Islet precursor cell (in vitro differentiated cells): Measurements from ENCODE around the gene GNMT.
"Not testable (repeated sequence)": the region's sequence is repeated elsewhere in the genome, so short reads cannot be mapped to it uniquely, and the experiment has no call there.

Experiments
- DNase-seq: peaks from one replicate; pipeline ENCODE4 v3.0.0-alpha.2; 2018

GNMT gene

DNA sequence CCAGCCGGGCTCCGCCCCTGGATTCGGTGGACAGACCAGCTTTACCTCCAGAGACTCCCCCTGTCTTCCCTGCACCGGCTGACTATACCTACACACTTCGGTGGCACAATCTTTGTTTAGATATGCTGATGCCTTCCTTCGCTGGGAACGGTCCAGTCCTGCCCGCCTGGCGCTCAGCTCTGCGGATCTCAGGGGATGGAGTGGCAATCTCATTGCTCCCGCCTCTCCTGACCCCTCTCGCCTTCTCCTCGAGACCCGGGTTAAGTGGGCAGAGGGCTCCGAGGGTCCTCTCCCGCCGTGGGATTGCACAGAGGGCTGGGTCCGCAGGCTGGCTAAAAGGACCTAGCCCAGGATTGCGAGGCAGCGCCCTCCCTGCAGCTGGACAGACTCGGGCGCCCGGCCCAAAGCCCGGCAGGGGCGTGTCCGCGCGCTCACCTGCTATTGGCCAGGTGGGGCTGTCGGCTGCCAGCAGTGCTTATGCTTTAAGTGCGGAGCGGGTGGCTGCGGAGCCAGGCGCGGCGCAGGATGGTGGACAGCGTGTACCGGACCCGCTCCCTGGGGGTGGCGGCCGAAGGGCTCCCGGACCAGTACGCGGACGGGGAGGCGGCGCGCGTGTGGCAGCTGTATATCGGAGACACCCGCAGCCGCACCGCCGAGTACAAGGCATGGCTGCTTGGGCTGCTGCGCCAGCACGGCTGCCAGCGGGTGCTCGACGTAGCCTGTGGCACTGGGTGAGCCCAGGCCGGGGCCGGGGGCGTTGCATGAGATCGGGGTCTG lies at the start of gene GNMT:
GNMT (plus strand) TSS at position 512 of the 777 bp plus-strand sequence; CDS start at position 526, 14 bp downstream.
- DNase-seq, result peak; percentile 91

DNA sequence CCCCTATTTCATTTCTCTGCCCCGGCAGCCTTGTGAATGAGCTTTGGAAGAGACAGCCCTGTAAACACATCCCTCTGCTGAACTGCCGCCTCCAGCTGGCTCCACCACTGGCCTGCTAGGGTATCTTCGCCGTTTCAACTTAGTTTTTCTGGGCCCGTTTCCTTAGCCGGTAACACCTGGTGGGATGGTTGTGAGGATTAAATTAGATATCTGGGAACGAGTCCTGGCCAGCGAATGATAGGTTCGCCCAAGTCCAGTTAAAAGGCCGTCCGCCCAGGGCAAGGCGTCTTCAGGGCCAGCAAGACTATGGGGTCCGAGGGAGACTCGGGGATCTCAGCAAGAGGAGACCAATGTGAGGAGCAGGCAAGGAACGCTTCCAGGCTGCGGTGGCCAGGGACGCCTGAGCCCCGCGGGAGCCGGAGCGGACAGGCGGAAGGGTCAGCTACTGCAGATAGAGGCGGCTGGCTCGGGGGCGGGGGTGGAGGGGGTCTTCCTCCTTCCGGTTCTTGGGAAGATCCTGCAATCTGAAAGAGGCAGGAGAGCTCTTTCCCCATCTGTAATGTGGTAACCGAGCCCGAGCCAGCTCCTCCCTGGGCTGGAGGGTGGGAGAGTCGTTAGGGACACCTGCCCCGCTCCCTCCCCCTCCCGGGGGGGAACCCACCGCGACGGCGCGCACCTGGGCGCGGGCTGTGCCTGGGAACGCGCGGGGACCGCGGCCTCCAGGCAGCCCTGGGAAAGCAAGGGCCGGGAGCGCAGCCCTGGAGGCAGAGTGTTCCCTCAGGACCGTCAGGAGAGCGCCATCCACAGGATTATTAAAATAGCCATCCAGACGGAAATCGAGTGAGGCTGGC lies 49.2 kb upstream of the GNMT start:
- DNase-seq, result peak; percentile 84

DNA sequence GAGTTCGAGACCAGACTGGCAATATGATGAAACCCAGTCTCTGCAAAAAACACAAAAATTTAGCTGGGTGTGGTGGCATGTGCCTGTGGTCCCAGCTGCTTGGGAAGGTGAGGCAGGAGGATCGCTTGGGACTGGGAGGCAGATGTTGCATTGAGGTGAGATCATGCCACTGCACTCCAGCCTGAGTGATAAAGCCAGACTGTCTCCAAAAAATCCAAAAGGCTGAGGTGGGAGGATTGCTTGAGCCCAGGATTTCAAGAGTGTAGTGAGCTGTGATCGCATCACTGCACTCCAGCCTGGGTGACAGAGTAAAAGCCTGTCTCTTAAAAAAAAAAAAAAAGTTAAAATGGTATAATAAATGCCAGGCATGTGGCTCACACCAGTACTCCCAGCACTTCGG lies 46.0 kb upstream of the GNMT start:
- no peak for DNase-seq

DNA sequence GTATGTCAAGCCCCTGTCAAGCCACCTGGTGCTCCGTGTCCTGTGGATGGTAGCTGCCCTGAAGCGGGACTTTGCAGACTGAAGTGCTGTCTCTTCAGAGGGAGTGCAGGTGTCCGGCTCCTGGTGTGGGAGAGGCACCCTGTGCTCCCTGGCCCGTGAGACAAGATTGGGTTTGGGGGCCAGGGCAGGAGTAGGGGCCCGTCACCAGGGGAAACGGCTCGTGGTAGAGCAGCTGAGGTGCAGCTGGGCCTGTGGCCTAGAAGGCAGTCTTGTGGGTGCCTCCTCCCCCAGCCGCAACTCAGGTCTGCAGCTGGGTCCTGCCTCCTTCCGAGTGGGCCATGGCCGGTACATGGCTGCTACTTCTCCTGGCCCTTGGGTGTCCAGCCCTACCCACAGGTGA lies 44.8 kb upstream of the GNMT start, which contains the start of gene PTCRA:
PTCRA (plus strand) TSS at position 322 of the 400 bp plus-strand sequence; CDS start at position 339, 17 bp downstream.
- DNase-seq, result no peak

GRCh38 chr6:42916288-42916687 lies 44.3 kb upstream of the GNMT start:
- no peak for DNase-seq

GRCh38 chr6:42921801-42922200 lies 38.8 kb upstream of the GNMT start:
- DNase-seq, result no peak

DNA sequence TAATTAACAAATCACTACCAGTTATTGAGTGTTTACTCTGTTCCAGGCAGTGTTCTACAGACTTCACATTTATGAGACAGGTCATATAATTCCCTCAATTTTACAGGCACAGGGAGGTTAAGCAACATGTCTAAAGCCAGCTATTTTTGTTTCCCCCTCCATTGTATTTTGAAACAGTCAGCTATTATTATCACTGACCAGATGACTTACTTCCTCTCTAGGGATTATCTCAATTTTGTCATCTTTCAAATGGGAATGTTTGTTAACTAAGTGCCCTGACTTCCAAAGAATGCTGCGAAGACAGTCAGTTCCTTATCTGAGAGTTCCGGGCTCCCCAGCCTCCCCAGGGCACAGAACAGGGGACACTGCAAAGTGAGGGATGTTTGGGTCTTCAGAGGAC lies 36.9 kb upstream of the GNMT start:
- no peak for DNase-seq

DNA sequence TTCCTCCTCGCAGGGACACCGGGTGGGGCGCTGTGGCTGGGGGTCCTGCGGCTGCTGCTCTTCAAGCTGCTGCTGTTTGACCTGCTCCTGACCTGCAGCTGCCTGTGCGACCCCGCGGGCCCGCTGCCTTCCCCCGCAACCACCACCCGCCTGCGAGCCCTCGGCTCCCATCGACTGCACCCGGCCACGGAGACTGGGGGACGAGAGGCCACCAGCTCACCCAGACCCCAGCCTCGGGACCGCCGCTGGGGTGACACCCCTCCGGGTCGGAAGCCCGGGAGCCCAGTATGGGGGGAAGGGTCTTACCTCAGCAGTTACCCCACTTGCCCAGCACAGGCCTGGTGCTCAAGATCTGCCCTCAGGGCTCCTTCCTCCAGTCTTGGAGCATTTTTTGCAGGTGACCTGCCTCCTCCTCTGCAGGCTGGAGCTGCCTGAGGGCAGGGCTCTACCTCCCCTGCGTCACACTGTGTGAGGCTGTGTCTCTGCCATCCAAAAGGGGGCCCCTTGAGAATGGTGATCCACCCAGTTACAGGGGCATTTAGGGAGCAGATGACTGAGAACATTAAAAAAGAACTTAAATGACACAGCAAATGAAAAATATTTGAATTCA lies 35.2 kb upstream of the GNMT start:
- DNase-seq, result peak; percentile 82

GRCh38 chr6:42928986-42929820 lies 31.4 kb upstream of the GNMT start, which contains the start of gene CNPY3:
CNPY3 (plus strand) TSS chr6:42929480; CDS start chr6:42929571, 91 bp downstream.
- peak; percentile 99 for DNase-seq

- DNase-seq, result no peak
These were observed 30.7 kb upstream of the GNMT start for GRCh38 chr6:42929821-42930360.

DNA sequence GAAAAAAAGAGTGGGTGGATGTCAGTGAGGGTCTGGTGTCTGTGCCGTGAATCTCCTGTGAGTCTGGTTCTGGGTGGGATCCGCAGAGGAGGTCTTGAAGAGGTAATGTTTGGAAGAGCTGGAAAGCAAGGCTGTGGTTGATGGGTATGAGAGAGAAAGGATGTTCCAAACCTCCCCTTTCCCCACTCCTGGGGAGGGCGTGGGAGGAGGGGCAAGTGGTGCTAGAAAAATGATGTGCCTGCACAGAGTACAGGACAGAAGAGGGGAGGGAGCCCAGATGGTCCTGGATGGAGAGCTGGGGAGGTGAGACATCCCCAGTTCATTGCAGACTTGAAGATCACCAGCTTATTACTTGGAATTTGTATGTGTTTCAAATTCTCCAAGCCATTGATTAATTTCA lies 28.1 kb upstream of the GNMT start:
- DNase-seq, result no peak

DNA sequence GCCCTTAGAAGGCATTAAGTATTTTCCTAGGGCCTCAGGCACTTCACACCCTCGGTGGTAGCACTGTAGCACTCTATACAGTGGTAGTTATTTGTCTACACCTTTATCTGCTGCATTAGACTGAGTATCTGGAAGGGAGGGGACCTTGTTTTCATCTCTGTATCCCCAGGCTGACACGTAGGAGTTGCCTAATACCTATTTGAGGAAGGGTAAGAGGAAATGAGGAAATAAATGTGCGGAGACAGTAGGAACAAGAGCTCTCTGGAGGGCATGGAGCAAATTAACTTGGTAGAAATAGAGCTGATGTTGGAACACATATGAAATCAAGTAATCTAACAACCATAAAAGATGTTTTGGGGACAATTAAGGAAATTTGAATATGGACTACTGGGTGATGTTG lies 27.3 kb upstream of the GNMT start:
- DNase-seq, result no peak

GRCh38 chr6:42935322-42935721 lies 25.2 kb upstream of the GNMT start:
- no peak for DNase-seq

DNA sequence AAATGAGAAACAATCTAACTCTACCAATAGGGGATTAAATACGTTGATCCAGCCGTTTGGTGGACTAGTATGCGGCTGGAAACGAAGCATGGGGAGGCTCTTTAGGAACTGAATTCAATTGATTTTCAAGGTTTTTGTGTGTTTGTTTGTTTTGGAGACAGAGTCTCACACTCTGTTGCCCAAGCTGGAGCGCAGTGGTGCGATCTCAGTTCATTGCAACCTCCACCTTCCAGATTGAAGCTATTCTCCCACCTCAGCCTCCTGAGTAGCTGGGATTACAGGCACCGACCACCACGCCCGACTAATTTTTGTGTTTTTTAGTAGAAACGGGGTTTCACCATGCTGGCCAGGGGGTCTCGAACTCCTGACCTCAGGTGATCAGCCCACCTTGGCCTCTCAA lies 24.2 kb upstream of the GNMT start:
- DNase-seq, result no peak

DNA sequence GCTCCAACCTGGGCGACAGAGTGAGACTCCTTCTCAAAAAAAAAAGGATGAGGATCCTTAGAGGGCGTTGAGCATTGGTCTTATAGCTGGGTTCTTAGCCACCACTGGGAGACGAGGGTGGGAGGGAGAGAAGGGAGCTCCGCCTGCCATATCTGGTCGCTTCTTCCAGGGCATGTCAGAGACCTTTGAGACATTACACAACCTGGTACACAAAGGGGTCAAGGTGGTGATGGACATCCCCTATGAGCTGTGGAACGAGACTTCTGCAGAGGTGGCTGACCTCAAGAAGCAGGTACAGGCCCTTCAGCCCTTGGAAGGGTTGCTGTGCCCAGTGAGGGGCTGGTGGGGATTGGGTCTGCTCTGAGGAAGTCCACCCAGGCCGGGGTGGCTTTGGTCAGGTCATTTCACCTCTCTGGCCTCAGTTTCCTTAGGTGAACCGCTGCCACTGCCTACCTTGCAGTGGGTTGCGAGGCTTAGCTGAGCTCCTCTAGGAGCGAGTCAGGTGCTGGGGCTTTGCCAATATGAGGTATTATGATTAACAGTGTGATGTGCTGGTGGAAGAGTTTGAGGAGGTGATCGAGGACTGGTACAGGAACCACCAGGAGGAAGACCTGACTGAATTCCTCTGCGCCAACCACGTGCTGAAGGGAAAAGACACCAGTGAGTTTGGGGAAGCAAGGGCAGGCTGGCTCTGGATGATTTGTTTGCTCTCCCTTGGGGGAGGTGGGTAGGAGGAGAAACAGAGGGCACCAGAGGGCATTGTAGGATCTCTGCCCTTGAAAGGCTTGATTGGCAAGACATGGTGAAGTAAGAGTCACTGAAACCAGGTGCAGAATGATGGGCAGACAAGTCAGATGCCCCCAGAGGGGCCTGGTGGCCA lies 22.8 kb upstream of the GNMT start:
- no peak for DNase-seq

DNA sequence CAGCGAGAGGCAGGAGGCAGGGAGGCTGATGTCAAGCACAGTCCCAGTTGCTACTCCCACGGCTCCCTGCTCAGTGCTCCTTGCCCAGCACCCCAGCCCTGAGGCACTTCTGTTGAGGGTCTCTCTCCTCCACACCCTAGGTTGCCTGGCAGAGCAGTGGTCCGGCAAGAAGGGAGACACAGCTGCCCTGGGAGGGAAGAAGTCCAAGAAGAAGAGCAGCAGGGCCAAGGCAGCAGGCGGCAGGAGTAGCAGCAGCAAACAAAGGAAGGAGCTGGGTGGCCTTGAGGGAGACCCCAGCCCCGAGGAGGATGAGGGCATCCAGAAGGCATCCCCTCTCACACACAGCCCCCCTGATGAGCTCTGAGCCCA lies 22.1 kb upstream of the GNMT start:
- DNase-seq, result no peak

- no peak for DNase-seq
These were observed 21.4 kb upstream of the GNMT start for GRCh38 chr6:42938987-42939809.

GRCh38 chr6:42939810-42940167 lies 20.8 kb upstream of the GNMT start:
- no peak for DNase-seq

GRCh38 chr6:42940493-42941045 lies 20.0 kb upstream of the GNMT start:
- DNase-seq, result no peak

DNA sequence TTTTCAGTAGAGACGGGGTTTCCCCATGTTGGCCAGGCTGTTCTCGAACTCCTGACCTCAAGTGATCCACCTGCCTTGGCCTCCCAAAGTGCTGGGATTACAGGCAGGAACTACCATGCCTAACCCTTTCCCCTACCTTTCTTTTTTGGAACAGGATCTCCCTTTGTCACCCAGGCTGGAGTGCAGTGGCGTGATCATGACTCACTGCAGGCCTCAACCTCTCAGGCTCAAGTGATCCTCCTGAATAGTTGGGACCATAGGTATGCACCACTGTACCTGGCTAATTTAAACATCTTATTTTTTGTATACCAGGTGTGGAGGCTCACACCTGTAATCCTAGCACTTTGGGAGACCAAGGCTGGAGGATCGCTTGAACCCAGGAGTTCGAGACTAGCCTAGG lies 19.2 kb upstream of the GNMT start:
- not testable (repeated sequence) for DNase-seq
